HG02938 (cell line): ENCODE measurements around the gene FXYD4.

Experiments
- ATAC-seq: cut with Tn5 transposase; IDR thresholded peaks from one replicate; pipeline ENCODE4 v1.9.1; 2021; ENCODE audit warnings: mild to moderate bottlenecking, moderate library complexity; ENCODE audit not compliant: unreplicated experiment

Gene FXYD4

DNA sequence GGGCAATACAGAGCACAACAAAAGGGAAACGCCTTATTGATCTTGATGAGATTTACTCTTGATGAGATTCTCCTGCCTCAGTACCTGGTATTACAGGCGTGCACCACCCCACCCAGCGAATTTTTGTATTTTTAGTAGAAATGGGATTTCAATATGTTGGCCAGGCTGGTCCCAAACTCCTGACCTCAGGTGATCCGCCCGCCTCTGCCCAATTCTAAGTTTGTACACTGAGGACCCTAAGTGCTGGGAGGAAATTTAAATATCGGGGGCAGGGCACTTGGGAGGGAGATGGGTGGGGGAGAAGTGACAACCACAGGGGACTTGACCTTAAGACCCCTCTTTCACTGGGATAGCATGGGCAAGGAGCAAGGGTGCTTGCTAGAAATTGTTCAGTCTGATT, 23.4 kb downstream of the FXYD4 start:
- ATAC-seq = no peak

GRCh38 chr10:43395571-43396060, 24.2 kb downstream of the FXYD4 start:
- ATAC-seq = no peak

- ATAC-seq = peak; percentile 35
Observed at GRCh38 chr10:43396061-43396927, 24.9 kb downstream of the FXYD4 start.

DNA sequence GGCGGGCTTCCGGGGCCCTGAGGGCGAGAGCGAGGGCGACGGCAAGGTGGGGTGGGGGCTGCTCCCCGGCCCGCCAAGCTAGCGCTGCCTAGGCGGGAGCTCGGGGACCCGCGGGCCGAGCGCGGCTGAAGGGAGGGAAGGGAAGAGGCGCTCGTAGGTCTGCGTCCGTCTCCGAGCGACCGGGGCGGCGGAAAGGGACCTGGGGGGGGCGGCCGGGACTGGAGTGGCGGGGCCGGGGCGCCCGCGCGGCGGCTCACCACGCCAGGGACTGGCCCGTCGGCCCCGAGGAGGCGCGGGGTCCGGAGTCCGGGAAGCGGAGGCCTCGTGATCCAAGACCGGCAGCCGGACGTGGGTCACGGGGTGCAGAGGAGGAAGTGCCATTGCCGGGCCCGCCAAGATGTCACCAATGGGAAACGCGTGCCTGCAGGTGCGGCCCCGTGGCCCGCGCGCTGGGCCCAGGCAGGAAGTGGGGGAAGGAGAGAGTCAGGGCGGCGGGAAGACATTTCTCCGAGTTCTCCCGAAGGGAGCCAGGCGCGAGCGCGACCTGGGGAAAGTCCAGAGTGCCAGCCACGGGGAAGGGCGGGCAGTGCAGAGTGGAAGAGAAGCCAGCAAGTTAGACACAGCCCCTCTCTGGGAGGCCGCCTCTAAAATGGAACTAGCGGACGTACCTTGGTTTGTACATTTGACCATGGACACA, 25.6 kb downstream of the FXYD4 start:
- ATAC-seq = peak; percentile 85

- no peak for ATAC-seq
Observed at GRCh38 chr10:43398939-43399319, 27.5 kb downstream of the FXYD4 start.

- no peak for ATAC-seq
Observed at GRCh38 chr10:43399320-43400310, 28.2 kb downstream of the FXYD4 start.

DNA sequence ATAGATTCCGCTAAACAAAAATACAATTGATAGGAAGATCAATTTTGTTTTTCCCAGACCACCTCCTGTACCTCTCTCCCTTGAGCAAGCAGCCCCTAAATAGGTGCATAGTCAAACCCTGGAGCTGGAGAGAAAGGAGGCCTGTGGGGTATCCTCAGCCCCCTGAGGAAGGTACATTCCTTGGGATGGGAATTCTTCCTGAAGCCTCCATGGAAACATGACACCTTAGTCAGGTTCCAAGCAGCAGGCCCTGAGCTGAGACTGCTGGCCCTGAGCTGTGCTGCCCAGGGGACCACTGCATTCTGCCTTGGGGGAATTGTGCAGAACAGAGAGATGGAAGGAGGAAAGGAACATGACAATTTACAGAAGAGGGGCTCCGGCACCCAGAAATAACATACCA, 30.2 kb downstream of the FXYD4 start:
- ATAC-seq = no peak

- no peak for ATAC-seq
Observed at GRCh38 chr10:43402176-43402575, 30.7 kb downstream of the FXYD4 start.

DNA sequence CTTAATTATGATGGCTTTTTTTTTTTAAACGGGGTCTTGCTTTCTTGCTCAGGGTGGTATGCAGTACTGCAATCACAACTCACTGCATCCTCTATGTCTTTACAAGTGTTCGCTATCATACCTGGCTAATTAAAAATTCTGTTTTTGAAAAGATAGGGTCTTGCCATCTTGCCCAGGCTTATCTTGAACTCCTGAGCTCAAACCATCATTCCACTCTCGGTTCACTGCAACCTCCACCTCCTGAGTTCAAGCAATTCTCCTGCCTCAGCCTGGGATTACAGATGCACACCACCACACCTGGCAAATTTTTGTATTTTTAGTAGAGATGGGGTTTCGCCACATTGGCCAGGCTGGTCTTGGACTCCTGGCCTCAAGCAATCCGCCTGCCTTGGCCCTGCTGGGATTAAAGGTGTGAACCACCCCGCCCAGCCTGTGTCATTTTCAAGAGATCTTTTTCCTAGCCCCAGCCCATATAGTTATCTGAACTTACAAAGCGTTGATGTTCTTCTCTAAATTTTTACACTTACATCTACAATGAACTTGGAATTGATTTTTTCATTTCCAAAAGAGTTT, 31.5 kb downstream of the FXYD4 start:
- no peak for ATAC-seq

- ATAC-seq = no peak
Observed at GRCh38 chr10:43403911-43404703, 32.7 kb downstream of the FXYD4 start.

- no peak for ATAC-seq
Observed at GRCh38 chr10:43404704-43405084, 33.3 kb downstream of the FXYD4 start.

DNA sequence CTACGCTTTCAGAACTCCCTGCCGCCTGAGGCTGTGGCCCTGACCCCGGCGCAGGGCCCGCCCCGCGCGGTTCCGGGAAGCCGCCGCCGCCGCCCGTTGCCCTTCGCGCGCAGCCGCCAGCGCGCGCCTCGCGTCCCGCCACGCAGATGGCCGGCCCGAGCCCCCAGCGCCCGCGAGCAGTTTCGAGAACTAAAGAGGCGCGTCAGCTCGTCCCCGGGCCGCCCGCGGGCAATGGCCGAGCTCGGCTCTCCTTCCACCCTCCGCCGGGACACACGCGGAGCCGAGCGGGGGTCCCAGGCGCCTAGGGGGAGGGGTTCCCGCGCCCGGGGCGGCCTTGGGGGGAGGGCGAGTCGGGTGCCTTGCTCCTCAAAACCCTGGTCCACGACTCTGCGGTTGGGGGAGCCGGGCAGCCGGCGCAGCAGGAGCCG, 35.7 kb downstream of the FXYD4 start:
- no peak for ATAC-seq

- peak; percentile 38 for ATAC-seq
Observed at GRCh38 chr10:43407576-43408330, 36.3 kb downstream of the FXYD4 start.

DNA sequence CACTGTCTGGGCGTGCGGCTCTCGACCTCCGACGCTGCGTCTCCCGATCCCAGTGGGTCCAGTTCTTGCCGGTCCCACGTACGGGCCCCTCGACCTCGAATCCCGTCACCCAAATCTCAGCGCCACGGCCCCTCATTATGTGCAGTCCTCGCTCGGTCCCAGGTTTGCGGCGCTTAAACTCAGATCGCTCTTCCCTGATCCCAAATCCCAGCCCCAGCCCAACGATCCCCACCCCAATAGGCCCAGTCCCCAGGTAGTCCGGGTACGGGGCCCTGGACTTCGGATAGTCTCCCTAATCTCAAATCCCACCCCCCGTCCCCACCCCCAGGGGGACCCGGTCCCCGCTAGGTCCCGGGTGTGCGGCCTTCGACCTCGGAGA, 36.9 kb downstream of the FXYD4 start:
- no peak for ATAC-seq

- ATAC-seq = peak; percentile 56
Observed at GRCh38 chr10:43408710-43409384, 37.4 kb downstream of the FXYD4 start, which contains the start of gene HNRNPF. HNRNPF (minus strand) TSS chr10:43409186; CDS start chr10:43387884, 21,302 bp downstream.

GRCh38 chr10:43409385-43410109, 38.1 kb downstream of the FXYD4 start:
- ATAC-seq = no peak

DNA sequence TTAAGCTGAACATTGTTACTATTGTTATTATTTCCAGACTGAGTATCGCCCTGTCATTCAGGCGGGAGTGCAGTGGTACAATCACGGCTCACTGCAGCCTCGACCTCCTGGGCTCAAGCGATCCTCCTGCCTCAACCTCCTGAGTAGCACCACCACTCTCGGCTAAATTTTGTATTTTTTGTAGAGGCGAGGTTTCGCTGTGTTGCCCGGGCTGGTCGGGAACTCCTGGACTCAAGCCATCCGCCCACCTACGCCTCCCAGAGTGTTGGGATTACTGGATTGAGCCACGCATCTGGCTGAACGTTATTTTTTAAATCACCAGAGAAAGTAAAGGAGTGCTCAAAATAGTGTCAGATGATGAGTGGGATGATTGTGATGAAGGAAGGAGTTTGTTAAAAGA, 38.9 kb downstream of the FXYD4 start:
- no peak for ATAC-seq

DNA sequence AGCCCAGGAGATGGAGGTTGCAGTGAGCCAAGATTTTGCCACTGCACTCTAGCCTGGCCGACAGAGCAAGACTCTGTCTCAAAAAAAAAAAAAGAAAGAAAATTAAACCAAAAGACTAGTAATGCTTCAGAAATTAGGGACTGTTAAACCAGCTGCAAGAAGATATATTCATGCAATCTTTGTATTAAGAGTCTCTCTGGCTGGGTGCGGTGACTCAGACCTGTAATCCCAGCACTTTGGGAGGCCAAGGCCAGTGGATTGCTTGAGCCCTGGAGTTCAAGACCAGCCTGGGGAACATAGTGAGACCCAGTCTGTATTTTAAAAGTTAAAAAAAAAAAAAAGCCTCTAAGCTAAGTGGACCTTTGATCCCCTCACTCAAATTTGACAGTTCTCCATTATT, 40.1 kb downstream of the FXYD4 start:
- ATAC-seq = no peak
